Muscle of leg (tissue), 11 donors: ENCODE results near the gene MTUS2. TPM values are rescaled to one million over a fixed set of nuclear protein-coding genes. Genes with fewer than 3 reads are reported as not detected.

Experiments
- DNase-seq: peaks from one replicate; pipeline ENCODE4 v3.0.0; 2013
- H3K27ac ChIP-seq: one replicate; pipeline ENCODE4 v1.5.1; 2013; ENCODE audit warnings: mild to moderate bottlenecking, low read length, control low read depth
- H3K27me3 ChIP-seq: one replicate; pipeline ENCODE4 v1.6.1; 2013; ENCODE audit warnings: low read length; ENCODE audit not compliant: control insufficient read depth, insufficient read depth
- H3K36me3 ChIP-seq: one replicate; pipeline ENCODE4 v1.6.1; 2013; ENCODE audit warnings: low read length; ENCODE audit not compliant: control insufficient read depth, insufficient read depth
- H3K4me1 ChIP-seq: one replicate; pipeline ENCODE4 v1.6.1; 2013; ENCODE audit warnings: low read length; ENCODE audit not compliant: control insufficient read depth, insufficient read depth
- H3K4me3 ChIP-seq: one replicate; pipeline ENCODE4 v1.5.1; 2013; ENCODE audit warnings: low read length, control low read depth
- H3K9me3 ChIP-seq: replicated peaks from 2 replicates; pipeline ENCODE4 v1.6.1; 2013; ENCODE audit warnings: low read depth, low read length; ENCODE audit not compliant: control insufficient read depth
- WGBS: methylation state at CpG from one replicate; pipeline ENCODE4 v1.1.5; 2013; ENCODE audit warnings: missing lambda C conversion rate; ENCODE audit not compliant: insufficient coverage; 5-methylcytosine and 5-hydroxymethylcytosine counted together
- polyA plus RNA-seq, 8 donors: library from polyadenylated mRNA; unstranded; fragments of 120-200 nt; gene quantifications; one replicate each; pipeline versions ENCODE4 v1.2.1 to v1.2.3, GENCODE V29; 2013; ENCODE audit warnings: inconsistent platforms in 1 of 8, low replicate concordance in 1 of 8; ENCODE audit not compliant: insufficient read length in 8 of 8, insufficient read depth in 1 of 8
- total RNA-seq: library from RNA; stranded (reverse); fragments of 120-200 nt; gene quantifications from one replicate; pipeline ENCODE4 v1.2.4, GENCODE V29; 2013

MTUS2 gene
- total and polyA plus RNA-seq, 9 donors = 11.3 to 29.5 (median 21.7) TPM

GRCh38 chr13:29006359-29006850 lies 186.3 kb downstream of the MTUS2 start:
- Histone ChIP-seq H3K4me1 (no peaks in the 10 kb centered on the region), H3K27ac (no peak overlapping the region), H3K9me3 (no peaks in the 10 kb centered on the region), H3K36me3 (no peaks in the 10 kb centered on the region), H3K4me3 (no peak overlapping the region), H3K27me3 (peaks cover 2% of the 10 kb centered on the region)
- no peak for DNase-seq
- no CpG with 5 or more reads among the region's 2 CpGs for WGBS

GRCh38 chr13:29008296-29008695 lies 188.2 kb downstream of the MTUS2 start:
- no peak for DNase-seq
- H3K36me3 ChIP-seq = no peaks in the 10 kb centered on the region
- H3K27ac ChIP-seq = no peak overlapping the region
- H3K4me1 ChIP-seq = no peaks in the 10 kb centered on the region
- peaks cover 2% of the 10 kb centered on the region for H3K27me3 ChIP-seq
- no peaks in the 10 kb centered on the region for H3K9me3 ChIP-seq
- 79% methylated on average over 2 of the region's 4 CpGs for WGBS
- no peak overlapping the region for H3K4me3 ChIP-seq

GRCh38 chr13:29020314-29020713 lies 200.2 kb downstream of the MTUS2 start:
- whole genome bisulfite sequencing = 38% methylated on average over 5 of the region's 7 CpGs
- no peaks in the 10 kb centered on the region for H3K36me3 ChIP-seq

GRCh38 chr13:29021311-29021710 lies 201.2 kb downstream of the MTUS2 start:
- WGBS = no CpG with 5 or more reads among the region's 2 CpGs
- Histone ChIP-seq H3K27ac (no peak overlapping the region), H3K4me1 (no peaks in the 10 kb centered on the region), H3K4me3 (no peak overlapping the region), H3K27me3 (no peaks in the 10 kb centered on the region), H3K36me3 (no peaks in the 10 kb centered on the region), H3K9me3 (no peaks in the 10 kb centered on the region)
- no peak for DNase-seq

More at GRCh38 chr13:29020314-29020713, 200.2 kb downstream of the MTUS2 start:
- H3K27ac ChIP-seq = no peak overlapping the region
- no peaks in the 10 kb centered on the region for H3K27me3 ChIP-seq
- H3K4me3 ChIP-seq = no peak overlapping the region
- H3K9me3 ChIP-seq = no peaks in the 10 kb centered on the region
- H3K4me1 ChIP-seq = no peaks in the 10 kb centered on the region
- no peak for DNase-seq

GRCh38 chr13:29021717-29022116 lies 201.6 kb downstream of the MTUS2 start:
- DNase-seq = no peak
- no peak overlapping the region for H3K27ac ChIP-seq
- no peaks in the 10 kb centered on the region for H3K36me3 ChIP-seq
- H3K27me3 ChIP-seq = no peaks in the 10 kb centered on the region
- H3K4me3 ChIP-seq = no peak overlapping the region
- H3K9me3 ChIP-seq = no peaks in the 10 kb centered on the region
- WGBS = 58% methylated on average over 5 of the region's 5 CpGs
- no peaks in the 10 kb centered on the region for H3K4me1 ChIP-seq

- Histone ChIP-seq H3K4me1 (no peaks in the 10 kb centered on the region), H3K27me3 (no peaks in the 10 kb centered on the region), H3K9me3 (no peaks in the 10 kb centered on the region), H3K27ac (no peak overlapping the region), H3K36me3 (no peaks in the 10 kb centered on the region), H3K4me3 (no peak overlapping the region)
- 40% methylated on average over 1 of the region's 4 CpGs for WGBS
- DNase-seq = no peak
These were observed 202.3 kb downstream of the MTUS2 start for GRCh38 chr13:29022410-29022809.

- Histone ChIP-seq H3K4me1 (no peaks in the 10 kb centered on the region), H3K27me3 (no peaks in the 10 kb centered on the region), H3K4me3 (no peak overlapping the region), H3K36me3 (no peaks in the 10 kb centered on the region), H3K27ac (no peak overlapping the region), H3K9me3 (no peaks in the 10 kb centered on the region)
- WGBS = 77% methylated on average over 2 of the region's 3 CpGs
- no peak for DNase-seq
These were observed 202.8 kb downstream of the MTUS2 start for GRCh38 chr13:29022968-29023367.

- H3K36me3 ChIP-seq = no peaks in the 10 kb centered on the region
- H3K27ac ChIP-seq = no peak overlapping the region
- no peaks in the 10 kb centered on the region for H3K4me1 ChIP-seq
- no peaks in the 10 kb centered on the region for H3K27me3 ChIP-seq
- H3K9me3 ChIP-seq = no peaks in the 10 kb centered on the region
- DNase-seq = no peak
- WGBS = 69% methylated on average over 6 of the region's 8 CpGs
- H3K4me3 ChIP-seq = no peak overlapping the region
These were observed 204.6 kb downstream of the MTUS2 start for GRCh38 chr13:29024783-29025182.

GRCh38 chr13:29028868-29029267 lies 208.7 kb downstream of the MTUS2 start:
- no peak overlapping the region for H3K4me3 ChIP-seq
- no peaks in the 10 kb centered on the region for H3K9me3 ChIP-seq
- 84% methylated on average over 4 of the region's 5 CpGs for WGBS
- no peaks in the 10 kb centered on the region for H3K27me3 ChIP-seq
- no peak for DNase-seq
- H3K4me1 ChIP-seq = no peaks in the 10 kb centered on the region
- H3K27ac ChIP-seq = no peak overlapping the region
- H3K36me3 ChIP-seq = no peaks in the 10 kb centered on the region

GRCh38 chr13:29038700-29039099 lies 218.6 kb downstream of the MTUS2 start:
- Histone ChIP-seq H3K27me3 (no peaks in the 10 kb centered on the region), H3K9me3 (no peaks in the 10 kb centered on the region), H3K27ac (no peak overlapping the region), H3K4me1 (no peaks in the 10 kb centered on the region), H3K36me3 (no peaks in the 10 kb centered on the region), H3K4me3 (no peak overlapping the region)
- no peak for DNase-seq
- WGBS = 86% methylated on average over 10 of the region's 11 CpGs

- Histone ChIP-seq H3K9me3 (no peaks in the 10 kb centered on the region), H3K36me3 (no peaks in the 10 kb centered on the region), H3K27me3 (no peaks in the 10 kb centered on the region), H3K4me3 (no peak overlapping the region), H3K27ac (no peak overlapping the region), H3K4me1 (no peaks in the 10 kb centered on the region)
- no peak for DNase-seq
- WGBS = 88% methylated on average over 16 of the region's 18 CpGs
These were observed 219.1 kb downstream of the MTUS2 start for GRCh38 chr13:29039212-29039611.
